ENCODE data around the gene TRIO.

The TRIO gene

GRCh38 chr5:14188778-14189177 lies 45.6 kb downstream of the TRIO start:
- Histone ChIP-seq H3K9ac (ENCODE audit: low read length) (no peak overlapping the region), H3K27ac (ENCODE audit: low read depth, low read length) (peak overlapping the region; percentile 95), H3K4me1 (ENCODE audit: control insufficient read depth, insufficient read depth, low read length) (peaks cover 61% of the 10 kb centered on the region), H3K27me3 (ENCODE audit: control insufficient read depth, insufficient read depth, low read length) (no peaks in the 10 kb centered on the region), H3K36me3 (ENCODE audit: control insufficient read depth, insufficient read depth, low read length) (no peaks in the 10 kb centered on the region), H3K4me3 (ENCODE audit: low read length) (no peak overlapping the region)

GRCh38 chr5:14189680-14190079 lies 46.5 kb downstream of the TRIO start:
- no peaks in the 10 kb centered on the region for H3K36me3 ChIP-seq (ENCODE audit: control insufficient read depth, insufficient read depth, low read length)
- peak overlapping the region; percentile 86 for H3K27ac ChIP-seq (ENCODE audit: low read depth, low read length)
- H3K4me1 ChIP-seq (ENCODE audit: control insufficient read depth, insufficient read depth, low read length) = peaks cover 55% of the 10 kb centered on the region
- H3K27me3 ChIP-seq (ENCODE audit: control insufficient read depth, insufficient read depth, low read length) = no peaks in the 10 kb centered on the region
- H3K4me3 ChIP-seq (ENCODE audit: low read length) = peak overlapping the region; percentile 21
- H3K9ac ChIP-seq (ENCODE audit: low read length) = no peak overlapping the region

GRCh38 chr5:14190194-14191164 lies 47.3 kb downstream of the TRIO start:
- no peak overlapping the region for H3K9ac ChIP-seq (ENCODE audit: low read length)
- H3K4me3 ChIP-seq (ENCODE audit: low read length) = peak overlapping the region; percentile 21
- H3K36me3 ChIP-seq (ENCODE audit: control insufficient read depth, insufficient read depth, low read length) = no peaks in the 10 kb centered on the region
- H3K4me1 ChIP-seq (ENCODE audit: control insufficient read depth, insufficient read depth, low read length) = peaks cover 49% of the 10 kb centered on the region
- peak overlapping the region; percentile 86 for H3K27ac ChIP-seq (ENCODE audit: low read depth, low read length)
- no peaks in the 10 kb centered on the region for H3K27me3 ChIP-seq (ENCODE audit: control insufficient read depth, insufficient read depth, low read length)

GRCh38 chr5:14191325-14191724 lies 48.2 kb downstream of the TRIO start:
- Histone ChIP-seq H3K36me3 (ENCODE audit: control insufficient read depth, insufficient read depth, low read length) (no peaks in the 10 kb centered on the region), H3K4me1 (ENCODE audit: control insufficient read depth, insufficient read depth, low read length) (peaks cover 43% of the 10 kb centered on the region), H3K27me3 (ENCODE audit: control insufficient read depth, insufficient read depth, low read length) (no peaks in the 10 kb centered on the region), H3K9ac (ENCODE audit: low read length) (no peak overlapping the region), H3K27ac (ENCODE audit: low read depth, low read length) (peak overlapping the region; percentile 86), H3K4me3 (ENCODE audit: low read length) (no peak overlapping the region)

GRCh38 chr5:14193496-14193895 lies 50.4 kb downstream of the TRIO start:
- Histone ChIP-seq H3K36me3 (ENCODE audit: control insufficient read depth, insufficient read depth, low read length) (no peaks in the 10 kb centered on the region), H3K27me3 (ENCODE audit: control insufficient read depth, insufficient read depth, low read length) (no peaks in the 10 kb centered on the region), H3K9ac (ENCODE audit: low read length) (no peak overlapping the region), H3K4me1 (ENCODE audit: control insufficient read depth, insufficient read depth, low read length) (peaks cover 38% of the 10 kb centered on the region), H3K4me3 (ENCODE audit: low read length) (no peak overlapping the region), H3K27ac (ENCODE audit: low read depth, low read length) (peak overlapping the region; percentile 53)

- H3K9ac ChIP-seq (ENCODE audit: low read length) = no peak overlapping the region
- H3K36me3 ChIP-seq (ENCODE audit: control insufficient read depth, insufficient read depth, low read length) = no peaks in the 10 kb centered on the region
- no peak overlapping the region for H3K4me3 ChIP-seq (ENCODE audit: low read length)
- peaks cover 30% of the 10 kb centered on the region for H3K4me1 ChIP-seq (ENCODE audit: control insufficient read depth, insufficient read depth, low read length)
- no peak overlapping the region for H3K27ac ChIP-seq (ENCODE audit: low read depth, low read length)
- no peaks in the 10 kb centered on the region for H3K27me3 ChIP-seq (ENCODE audit: control insufficient read depth, insufficient read depth, low read length)
These were observed 52.4 kb downstream of the TRIO start for GRCh38 chr5:14195588-14195987.

- no peak overlapping the region for H3K27ac ChIP-seq (ENCODE audit: low read depth, low read length)
These were observed 53.9 kb downstream of the TRIO start for GRCh38 chr5:14197056-14197455.

GRCh38 chr5:14199902-14200301 lies 56.8 kb downstream of the TRIO start:
- H3K4me3 ChIP-seq (ENCODE audit: low read length) = no peak overlapping the region
- H3K36me3 ChIP-seq (ENCODE audit: control insufficient read depth, insufficient read depth, low read length) = no peaks in the 10 kb centered on the region
- H3K27me3 ChIP-seq (ENCODE audit: control insufficient read depth, insufficient read depth, low read length) = no peaks in the 10 kb centered on the region
- H3K9ac ChIP-seq (ENCODE audit: low read length) = no peak overlapping the region
- H3K4me1 ChIP-seq (ENCODE audit: control insufficient read depth, insufficient read depth, low read length) = peaks cover 26% of the 10 kb centered on the region
- H3K27ac ChIP-seq (ENCODE audit: low read depth, low read length) = peak overlapping the region; percentile 38

More at GRCh38 chr5:14197056-14197455, 53.9 kb downstream of the TRIO start:
- H3K27me3 ChIP-seq (ENCODE audit: control insufficient read depth, insufficient read depth, low read length) = no peaks in the 10 kb centered on the region
- H3K4me1 ChIP-seq (ENCODE audit: control insufficient read depth, insufficient read depth, low read length) = peaks cover 25% of the 10 kb centered on the region
- no peaks in the 10 kb centered on the region for H3K36me3 ChIP-seq (ENCODE audit: control insufficient read depth, insufficient read depth, low read length)
- H3K4me3 ChIP-seq (ENCODE audit: low read length) = no peak overlapping the region
- no peak overlapping the region for H3K9ac ChIP-seq (ENCODE audit: low read length)

- H3K27ac ChIP-seq (ENCODE audit: low read depth, low read length) = peak overlapping the region; percentile 38
- H3K4me1 ChIP-seq (ENCODE audit: control insufficient read depth, insufficient read depth, low read length) = peaks cover 30% of the 10 kb centered on the region
- no peak overlapping the region for H3K9ac ChIP-seq (ENCODE audit: low read length)
These were observed 57.3 kb downstream of the TRIO start for GRCh38 chr5:14200312-14200990.

GRCh38 chr5:14201325-14202045 lies 58.3 kb downstream of the TRIO start:
- no peaks in the 10 kb centered on the region for H3K36me3 ChIP-seq (ENCODE audit: control insufficient read depth, insufficient read depth, low read length)
- no peak overlapping the region for H3K27ac ChIP-seq (ENCODE audit: low read depth, low read length)
- peaks cover 30% of the 10 kb centered on the region for H3K4me1 ChIP-seq (ENCODE audit: control insufficient read depth, insufficient read depth, low read length)
- H3K27me3 ChIP-seq (ENCODE audit: control insufficient read depth, insufficient read depth, low read length) = no peaks in the 10 kb centered on the region
- no peak overlapping the region for H3K9ac ChIP-seq (ENCODE audit: low read length)
- H3K4me3 ChIP-seq (ENCODE audit: low read length) = no peak overlapping the region

More at GRCh38 chr5:14200312-14200990, 57.3 kb downstream of the TRIO start:
- H3K36me3 ChIP-seq (ENCODE audit: control insufficient read depth, insufficient read depth, low read length) = no peaks in the 10 kb centered on the region
- H3K4me3 ChIP-seq (ENCODE audit: low read length) = no peak overlapping the region
- no peaks in the 10 kb centered on the region for H3K27me3 ChIP-seq (ENCODE audit: control insufficient read depth, insufficient read depth, low read length)

- Histone ChIP-seq H3K27ac (ENCODE audit: low read depth, low read length) (no peak overlapping the region), H3K4me3 (ENCODE audit: low read length) (no peak overlapping the region), H3K4me1 (ENCODE audit: control insufficient read depth, insufficient read depth, low read length) (peaks cover 24% of the 10 kb centered on the region), H3K36me3 (ENCODE audit: control insufficient read depth, insufficient read depth, low read length) (no peaks in the 10 kb centered on the region), H3K27me3 (ENCODE audit: control insufficient read depth, insufficient read depth, low read length) (no peaks in the 10 kb centered on the region), H3K9ac (ENCODE audit: low read length) (no peak overlapping the region)
These were observed 59.3 kb downstream of the TRIO start for GRCh38 chr5:14202462-14202861.

- Histone ChIP-seq H3K9ac (ENCODE audit: low read length) (no peak overlapping the region), H3K4me1 (ENCODE audit: control insufficient read depth, insufficient read depth, low read length) (peaks cover 34% of the 10 kb centered on the region), H3K27ac (ENCODE audit: low read depth, low read length) (peak overlapping the region; percentile 48)
These were observed 61.0 kb downstream of the TRIO start for GRCh38 chr5:14204011-14204670.

More at GRCh38 chr5:14204011-14204670, 61.0 kb downstream of the TRIO start:
- H3K27me3 ChIP-seq (ENCODE audit: control insufficient read depth, insufficient read depth, low read length) = no peaks in the 10 kb centered on the region
- H3K36me3 ChIP-seq (ENCODE audit: control insufficient read depth, insufficient read depth, low read length) = no peaks in the 10 kb centered on the region
- no peak overlapping the region for H3K4me3 ChIP-seq (ENCODE audit: low read length)

Measured in rectal smooth muscle tissue (tissue), 1 donor.